ENCODE results near the gene MED13.

Gene MED13, protein sequence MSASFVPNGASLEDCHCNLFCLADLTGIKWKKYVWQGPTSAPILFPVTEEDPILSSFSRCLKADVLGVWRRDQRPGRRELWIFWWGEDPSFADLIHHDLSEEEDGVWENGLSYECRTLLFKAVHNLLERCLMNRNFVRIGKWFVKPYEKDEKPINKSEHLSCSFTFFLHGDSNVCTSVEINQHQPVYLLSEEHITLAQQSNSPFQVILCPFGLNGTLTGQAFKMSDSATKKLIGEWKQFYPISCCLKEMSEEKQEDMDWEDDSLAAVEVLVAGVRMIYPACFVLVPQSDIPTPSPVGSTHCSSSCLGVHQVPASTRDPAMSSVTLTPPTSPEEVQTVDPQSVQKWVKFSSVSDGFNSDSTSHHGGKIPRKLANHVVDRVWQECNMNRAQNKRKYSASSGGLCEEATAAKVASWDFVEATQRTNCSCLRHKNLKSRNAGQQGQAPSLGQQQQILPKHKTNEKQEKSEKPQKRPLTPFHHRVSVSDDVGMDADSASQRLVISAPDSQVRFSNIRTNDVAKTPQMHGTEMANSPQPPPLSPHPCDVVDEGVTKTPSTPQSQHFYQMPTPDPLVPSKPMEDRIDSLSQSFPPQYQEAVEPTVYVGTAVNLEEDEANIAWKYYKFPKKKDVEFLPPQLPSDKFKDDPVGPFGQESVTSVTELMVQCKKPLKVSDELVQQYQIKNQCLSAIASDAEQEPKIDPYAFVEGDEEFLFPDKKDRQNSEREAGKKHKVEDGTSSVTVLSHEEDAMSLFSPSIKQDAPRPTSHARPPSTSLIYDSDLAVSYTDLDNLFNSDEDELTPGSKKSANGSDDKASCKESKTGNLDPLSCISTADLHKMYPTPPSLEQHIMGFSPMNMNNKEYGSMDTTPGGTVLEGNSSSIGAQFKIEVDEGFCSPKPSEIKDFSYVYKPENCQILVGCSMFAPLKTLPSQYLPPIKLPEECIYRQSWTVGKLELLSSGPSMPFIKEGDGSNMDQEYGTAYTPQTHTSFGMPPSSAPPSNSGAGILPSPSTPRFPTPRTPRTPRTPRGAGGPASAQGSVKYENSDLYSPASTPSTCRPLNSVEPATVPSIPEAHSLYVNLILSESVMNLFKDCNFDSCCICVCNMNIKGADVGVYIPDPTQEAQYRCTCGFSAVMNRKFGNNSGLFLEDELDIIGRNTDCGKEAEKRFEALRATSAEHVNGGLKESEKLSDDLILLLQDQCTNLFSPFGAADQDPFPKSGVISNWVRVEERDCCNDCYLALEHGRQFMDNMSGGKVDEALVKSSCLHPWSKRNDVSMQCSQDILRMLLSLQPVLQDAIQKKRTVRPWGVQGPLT (N-terminal part only)

DNA sequence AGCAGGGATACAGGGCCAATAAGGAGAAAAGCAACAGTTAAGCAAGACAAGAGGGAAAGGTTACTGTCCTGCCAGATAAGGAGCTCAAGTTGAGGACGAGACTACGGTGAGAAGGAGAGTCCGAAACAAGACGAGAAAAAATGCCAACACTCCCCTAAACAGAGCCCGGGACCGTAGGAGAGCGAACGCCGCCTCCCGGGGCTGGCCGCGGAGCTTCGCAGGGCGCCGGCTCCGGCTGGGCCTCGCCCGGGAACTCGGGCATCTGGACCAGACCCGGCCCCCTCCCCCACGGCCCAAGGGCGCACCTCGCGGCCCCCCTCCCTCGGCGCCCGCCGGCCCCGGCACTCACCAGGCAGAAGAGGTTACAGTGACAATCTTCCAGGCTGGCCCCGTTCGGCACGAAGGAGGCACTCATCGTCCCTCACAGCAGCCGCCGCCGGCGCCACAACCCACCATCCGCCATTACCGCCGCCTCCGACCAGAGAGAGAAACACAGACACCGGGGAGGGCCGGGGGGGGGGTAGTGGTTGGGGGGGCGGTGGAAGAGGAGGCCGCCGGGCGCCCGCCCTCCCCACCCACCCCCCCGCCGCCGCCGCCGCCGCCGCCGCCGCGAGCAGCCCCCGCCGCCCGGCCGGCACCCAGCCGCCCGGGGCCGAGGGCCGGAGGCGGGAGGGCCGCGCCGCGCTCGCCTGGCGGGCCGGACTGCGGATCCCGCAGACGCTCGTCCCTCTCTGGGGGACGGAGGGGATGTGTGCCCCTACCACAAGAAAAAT lies at the start of gene MED13:
TSS of gene MED13 (minus strand) at position 488 of the 773 bp plus-strand sequence. CDS start at position 415, 73 bp downstream.
- in situ Hi-C loops (cut with MboI; ENCODE audit: low sequenced_read_pairs) = no loop called here

DNA sequence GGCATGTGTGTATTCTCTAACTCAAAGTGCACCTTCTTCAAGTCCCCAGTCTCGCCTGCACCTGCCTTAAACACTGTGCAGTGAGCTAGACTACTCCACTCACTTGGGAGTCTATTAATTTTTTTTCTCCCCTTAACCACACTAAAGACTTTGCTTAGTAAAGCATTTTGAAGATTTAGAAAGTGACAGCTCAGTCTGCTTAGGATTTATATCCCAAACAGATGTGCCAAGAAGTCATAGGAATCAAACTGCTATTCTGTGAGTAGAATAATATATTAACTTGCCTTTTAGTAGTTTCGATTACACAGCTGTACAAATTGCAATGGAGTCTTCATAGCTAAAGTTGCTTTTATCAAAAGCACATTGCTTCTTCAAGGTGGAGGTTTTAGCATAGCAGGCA lies 47.2 kb upstream of the MED13 start:
- in situ Hi-C loops (cut with MboI; ENCODE audit: low sequenced_read_pairs) = no loop called here

DNA sequence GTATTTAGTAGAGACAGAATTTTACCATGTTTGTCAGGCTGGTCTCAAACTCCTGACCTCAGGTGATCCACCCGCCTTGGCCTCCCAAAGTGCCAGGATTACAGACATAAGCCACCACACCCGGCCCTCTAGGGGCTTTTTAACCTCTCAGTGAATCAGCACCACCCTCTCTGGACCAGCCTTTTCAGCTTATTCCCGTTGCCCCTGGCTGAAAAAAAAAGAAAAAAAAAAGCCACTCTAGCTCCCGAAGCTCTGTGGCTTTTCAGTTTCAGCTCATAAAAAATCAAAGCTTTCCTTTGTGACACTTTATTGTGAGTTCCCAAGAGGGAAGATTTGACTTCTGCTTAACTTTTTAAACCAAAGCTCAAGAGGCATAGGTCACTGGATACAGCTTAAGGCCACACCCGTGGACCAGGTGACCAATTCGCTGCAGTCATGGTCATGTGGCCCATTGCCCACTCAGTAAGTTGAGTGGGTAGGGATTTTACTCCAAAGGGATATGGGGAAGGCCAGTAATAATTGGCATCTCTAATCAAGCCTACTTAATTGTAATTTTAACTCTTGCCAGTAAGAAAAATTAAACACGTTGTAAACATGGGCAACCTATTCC lies 46.6 kb upstream of the MED13 start:
- in situ Hi-C loops (cut with MboI; ENCODE audit: low sequenced_read_pairs) = no loop called here

DNA sequence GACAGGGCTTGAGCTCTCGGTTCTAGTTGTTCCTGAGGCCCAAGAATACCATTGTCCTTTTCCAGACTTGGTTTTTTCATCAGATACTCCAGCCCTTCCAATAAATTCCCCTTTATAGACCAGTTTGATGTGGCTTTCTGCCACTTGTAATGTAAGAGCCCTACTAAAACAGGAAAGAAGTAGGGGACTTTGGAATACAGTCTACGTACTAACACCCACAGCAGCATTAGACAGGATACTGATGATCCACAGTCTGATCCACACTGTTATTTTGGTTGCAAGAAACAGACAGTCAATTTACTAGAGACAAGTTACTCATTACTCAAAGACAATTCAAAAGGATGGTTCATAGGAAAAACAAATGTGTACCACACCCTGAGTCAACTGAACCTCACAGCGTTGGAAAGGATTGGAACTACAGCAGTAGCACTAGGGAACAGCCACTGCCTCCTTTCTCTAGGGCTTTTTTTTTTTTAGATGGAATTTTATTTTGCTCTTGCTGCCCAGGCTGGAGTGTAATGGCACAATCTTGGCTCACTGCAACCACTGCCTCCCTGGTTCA lies 45.9 kb upstream of the MED13 start:
- in situ Hi-C loops (cut with MboI; ENCODE audit: low sequenced_read_pairs) = no loop called here

DNA sequence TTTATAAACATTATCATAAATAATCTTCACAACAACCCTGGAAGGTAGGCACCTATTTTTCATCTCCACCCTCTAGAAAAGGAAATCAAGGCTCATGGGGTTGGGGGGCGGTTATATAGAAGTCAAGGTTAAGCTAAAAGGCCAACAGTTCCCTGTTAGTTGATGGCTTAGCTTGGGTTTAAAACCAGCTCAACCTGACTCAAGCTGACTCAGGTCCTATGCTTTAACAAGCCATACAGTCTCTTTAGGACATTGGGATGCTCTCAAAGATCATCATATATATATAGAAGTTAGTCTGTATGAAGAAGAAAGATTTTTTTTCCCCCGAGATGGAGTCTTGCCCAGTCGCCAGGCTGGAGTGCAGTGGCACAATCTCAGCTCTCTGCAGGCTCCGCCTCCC lies 44.8 kb upstream of the MED13 start:
- in situ Hi-C loops (cut with MboI; ENCODE audit: low sequenced_read_pairs) = no loop called here

DNA sequence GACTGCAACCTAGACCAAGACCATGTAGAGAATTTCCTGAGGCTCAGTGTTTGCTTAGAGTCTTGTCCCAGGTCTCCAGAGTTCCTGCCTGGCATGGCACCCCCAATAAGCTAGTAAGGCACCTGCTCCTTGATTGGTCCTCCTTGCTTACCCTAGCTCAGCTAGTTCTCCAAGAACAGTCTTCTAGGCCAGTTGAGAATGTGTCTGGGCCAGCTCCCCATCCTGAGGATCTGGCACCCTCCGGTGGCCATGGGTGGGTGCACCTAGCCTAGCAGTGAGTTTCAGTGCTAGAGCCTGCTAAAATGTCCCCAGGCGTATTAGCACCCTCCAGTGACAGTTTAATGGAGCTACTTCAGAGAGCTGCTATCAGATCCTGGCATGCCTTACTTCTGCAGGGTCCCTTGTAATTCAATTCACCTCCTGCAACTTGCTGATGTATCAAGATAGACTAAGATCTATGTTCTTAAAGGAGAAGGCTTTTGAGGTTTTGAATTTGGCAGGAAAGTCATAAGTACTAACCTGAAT lies 44.4 kb upstream of the MED13 start:
- in situ Hi-C loops (cut with MboI; ENCODE audit: low sequenced_read_pairs) = no loop called here

DNA sequence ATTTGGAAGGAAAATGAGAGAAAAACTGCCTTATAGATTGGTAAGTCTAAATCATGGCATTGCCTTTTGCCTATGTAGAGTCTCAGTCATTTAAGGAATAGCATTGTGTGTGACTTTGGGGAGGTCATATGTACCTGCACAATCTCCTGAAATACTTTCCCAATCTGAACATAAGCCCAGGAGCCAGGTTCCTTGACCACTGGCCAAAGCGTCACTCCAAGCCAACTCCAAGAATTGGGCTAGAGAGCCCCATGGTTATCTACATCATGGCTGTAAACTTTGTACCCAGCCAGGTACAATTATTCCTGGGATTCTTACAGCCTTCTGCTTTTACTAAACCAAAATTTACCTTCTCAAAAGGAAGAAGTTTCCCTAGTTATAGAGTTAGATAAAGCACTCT lies 40.8 kb upstream of the MED13 start:
- in situ Hi-C loops (cut with MboI; ENCODE audit: low sequenced_read_pairs) = no loop called here

DNA sequence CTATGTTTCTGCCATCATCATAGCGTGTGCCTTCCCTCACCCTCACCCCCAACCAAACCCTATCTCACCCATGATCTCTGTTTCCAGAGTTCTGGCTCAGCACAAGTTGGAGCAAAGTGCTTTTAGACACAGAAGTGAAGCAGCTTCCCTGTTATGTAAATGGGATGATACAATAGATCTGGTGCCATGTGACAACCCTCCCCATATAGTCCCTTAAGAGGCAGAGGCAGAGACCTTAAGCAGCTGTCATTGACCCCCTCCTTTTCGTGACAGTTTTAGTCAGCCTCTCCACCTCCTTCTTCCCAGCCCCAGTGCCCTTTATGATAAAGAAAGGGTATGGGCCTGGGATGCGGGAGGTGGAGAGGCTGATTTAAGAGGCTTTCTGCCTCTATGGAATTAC lies 40.3 kb upstream of the MED13 start:
- in situ Hi-C loops (cut with MboI; ENCODE audit: low sequenced_read_pairs) = no loop called here

DNA sequence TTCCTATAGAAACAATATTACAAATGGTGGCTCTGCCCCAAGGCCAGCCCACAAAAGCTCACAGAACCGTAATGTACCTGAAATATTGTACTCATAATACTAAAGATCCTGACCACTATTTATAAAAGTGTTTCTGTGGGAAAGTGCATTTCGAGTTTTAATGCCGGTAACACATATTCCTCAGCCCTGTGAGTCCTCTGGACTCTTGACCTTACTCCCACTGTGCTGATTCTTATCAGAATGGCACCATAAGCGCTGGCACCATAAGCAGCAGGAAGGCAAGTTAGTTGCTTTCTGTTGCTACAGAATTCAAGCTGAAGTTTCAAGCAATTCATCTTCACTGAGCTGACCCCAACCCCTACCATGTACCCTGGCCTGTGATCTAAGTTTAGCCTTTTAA lies 36.4 kb upstream of the MED13 start:
- in situ Hi-C loops (cut with MboI; ENCODE audit: low sequenced_read_pairs) = no loop called here

DNA sequence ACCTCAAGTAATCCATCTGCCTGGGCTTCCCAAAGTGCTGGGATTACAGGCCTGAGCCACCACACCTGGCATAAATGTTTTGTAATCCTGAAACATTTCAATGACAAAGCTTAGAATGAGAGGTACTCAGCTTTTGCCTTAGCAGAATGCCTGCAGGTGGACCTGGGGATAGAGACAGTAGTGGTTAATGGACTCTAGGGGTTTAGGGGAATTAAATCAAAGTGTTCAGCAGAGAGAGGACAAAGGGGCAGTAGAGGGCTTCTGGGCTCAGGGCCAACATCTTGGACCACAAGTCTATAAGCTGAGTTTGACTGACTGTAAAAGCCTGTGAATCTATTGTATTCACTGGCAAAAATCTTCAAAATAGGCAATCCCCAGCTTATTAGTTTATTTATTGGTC lies 36.0 kb upstream of the MED13 start:
- in situ Hi-C loops (cut with MboI; ENCODE audit: low sequenced_read_pairs) = no loop called here

DNA sequence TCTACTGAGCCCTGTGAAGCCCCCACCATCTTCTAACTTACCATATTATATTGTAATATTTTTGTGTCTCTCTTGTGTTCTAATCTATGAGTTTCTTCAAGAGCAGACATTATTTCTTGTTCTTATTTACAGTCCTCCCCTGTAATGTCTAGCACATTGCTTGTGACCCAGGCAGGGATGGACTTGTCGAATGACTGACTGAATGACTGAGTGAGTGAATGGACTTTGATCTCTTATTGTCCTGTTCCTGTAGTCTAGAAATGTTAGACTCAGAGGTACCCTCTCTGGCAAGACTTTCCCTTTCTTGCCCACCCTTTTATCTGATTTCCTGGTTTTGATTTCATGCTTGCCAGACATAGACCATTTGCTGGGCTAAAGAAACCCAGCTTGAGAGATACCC lies 35.0 kb upstream of the MED13 start:
- in situ Hi-C loops (cut with MboI; ENCODE audit: low sequenced_read_pairs) = no loop called here

DNA sequence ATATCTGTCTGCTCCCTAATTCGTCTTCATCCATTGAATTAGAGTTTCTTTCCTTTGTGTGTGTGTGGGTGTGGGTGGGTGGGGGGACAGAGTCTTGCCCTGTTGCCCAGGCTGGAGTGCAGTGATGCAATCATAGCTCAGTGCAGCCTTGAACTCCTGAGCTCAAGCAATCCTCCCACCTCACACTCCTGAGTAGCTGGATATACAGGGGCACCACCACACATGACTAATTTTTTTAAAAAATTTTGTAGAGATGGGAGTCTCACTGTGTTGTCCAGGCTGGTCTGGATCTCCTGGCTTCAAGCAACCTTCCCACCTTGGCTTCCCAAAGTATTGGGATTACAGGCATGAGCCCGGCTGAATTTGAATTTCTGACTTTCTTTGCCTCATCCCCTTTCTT lies 34.5 kb upstream of the MED13 start:
- in situ Hi-C loops (cut with MboI; ENCODE audit: low sequenced_read_pairs) = no loop called here

DNA sequence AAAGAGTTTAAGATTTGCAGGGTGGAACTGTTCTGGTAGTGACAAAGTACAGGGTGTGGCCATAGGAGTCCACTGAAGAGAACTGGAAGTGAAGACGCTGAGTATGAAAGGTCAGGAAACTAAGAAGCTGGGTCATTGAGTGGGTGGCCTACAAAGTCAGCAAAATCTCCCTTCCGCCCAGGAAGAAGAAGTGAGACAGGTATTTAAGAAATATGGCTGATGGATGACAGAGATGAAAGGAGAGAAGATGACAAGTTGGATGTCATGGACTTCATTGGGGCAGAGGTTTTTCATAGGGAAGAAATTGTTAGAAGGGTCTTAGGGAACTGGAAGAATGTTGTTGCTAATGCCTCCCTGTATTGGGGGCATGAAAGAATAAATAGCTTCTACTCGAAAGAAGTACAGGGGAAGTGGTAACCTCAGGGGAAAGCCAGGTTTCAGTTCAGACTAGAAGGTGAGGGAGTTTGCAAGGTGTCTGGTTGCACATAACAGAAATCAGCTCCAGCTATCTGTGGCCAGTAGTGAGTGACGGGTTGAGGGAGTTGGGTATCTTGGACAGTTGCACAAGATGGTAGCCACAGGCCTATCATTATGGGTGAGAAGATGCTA lies 33.6 kb upstream of the MED13 start:
- in situ Hi-C loops (cut with MboI; ENCODE audit: low sequenced_read_pairs) = no loop called here

DNA sequence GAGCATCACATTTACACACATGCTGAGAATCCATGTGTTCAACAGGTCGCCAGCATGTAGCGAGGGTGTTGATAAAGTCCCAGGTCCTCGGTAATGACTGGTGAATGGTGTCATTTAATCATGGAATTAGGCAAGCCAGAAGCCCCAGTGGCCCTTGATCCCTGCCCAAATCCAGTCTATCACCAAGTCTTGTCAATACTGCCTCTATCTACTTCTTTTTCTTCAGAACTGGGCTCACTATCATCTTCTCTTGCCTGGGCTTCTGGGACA lies 31.3 kb upstream of the MED13 start:
- in situ Hi-C loops (cut with MboI; ENCODE audit: low sequenced_read_pairs) = no loop called here

DNA sequence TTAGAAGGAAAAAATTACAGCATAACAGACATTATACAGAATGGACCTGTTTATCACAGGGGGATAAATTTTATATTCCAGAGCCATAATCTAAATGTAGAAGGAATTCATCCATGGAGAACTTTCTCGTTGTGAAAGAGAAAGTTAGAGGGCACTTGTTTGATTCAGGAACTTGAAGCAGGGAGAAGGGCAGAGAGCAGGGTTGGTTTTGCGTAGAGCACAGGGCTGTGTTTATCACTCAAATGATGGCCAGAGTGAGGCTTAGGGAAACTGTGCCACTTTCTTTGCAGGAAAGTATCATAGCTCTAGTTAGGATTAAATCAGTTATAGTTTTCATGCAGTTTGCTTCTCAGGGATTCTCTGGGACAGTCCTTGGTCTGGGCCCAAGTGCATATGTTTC lies 29.1 kb upstream of the MED13 start:
- in situ Hi-C loops (cut with MboI; ENCODE audit: low sequenced_read_pairs) = no loop called here

DNA sequence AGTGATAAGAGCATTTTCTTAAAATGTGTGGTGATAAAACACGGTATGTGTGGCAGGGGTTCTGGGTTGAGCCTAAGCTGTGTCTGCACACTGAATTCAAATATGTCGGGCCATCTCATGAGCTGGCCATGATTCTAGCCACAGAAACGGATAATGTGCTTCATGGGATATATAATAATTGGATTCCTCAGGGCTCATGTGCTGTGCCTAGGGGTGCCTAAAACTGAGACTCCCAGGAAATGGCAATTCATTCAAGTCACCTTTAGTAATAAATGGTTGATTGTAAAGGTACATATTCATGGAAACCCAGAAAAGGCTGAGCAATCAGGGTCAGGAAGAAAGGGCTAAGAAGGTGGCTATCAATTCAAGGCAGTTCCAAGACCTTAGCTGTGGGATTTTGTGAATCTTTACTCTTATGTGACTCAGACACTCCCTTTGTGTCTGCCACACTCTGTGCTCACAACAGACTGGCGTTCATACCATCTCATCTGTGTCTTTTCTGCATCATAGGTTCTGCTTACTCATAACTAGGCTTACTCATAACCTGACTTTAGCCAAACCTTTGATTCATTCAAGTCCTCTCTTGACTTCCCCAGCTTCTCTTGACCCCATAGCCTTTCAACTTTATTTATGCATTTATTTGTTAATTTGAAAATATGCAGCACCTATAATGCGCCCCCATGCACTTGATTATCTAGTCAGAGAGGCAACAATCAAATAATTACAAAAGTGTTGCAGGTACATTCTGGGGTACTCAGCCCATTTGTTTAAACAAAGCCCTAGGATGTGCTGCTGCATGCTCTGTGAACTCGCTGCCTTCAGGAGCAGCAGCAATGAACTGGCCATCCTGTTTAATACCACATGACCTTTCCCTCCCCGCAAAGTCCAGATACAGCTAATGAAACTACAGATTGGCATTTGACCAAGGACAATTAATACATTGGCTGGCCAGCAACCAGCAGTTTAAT lies 28.4 kb upstream of the MED13 start:
- in situ Hi-C loops (cut with MboI; ENCODE audit: low sequenced_read_pairs) = no loop called here

DNA sequence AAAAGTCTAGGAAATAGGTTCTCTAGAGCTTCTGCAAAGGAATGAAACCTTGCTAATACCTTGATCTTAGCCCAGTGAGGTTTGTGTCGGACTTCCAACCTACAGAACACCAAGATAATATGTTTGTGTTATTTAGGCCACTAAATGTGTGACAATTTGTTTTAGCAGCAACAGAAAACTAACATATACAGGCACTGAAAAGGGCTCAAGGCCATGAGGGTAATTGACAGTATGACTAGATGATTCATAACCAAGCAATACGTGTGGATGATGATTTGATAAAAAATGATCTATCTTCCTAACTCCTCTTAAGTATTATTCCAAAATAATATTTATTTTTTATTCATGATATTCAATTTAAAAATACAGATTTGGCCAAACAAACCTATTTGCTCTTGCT lies 27.7 kb upstream of the MED13 start:
- in situ Hi-C loops (cut with MboI; ENCODE audit: low sequenced_read_pairs) = no loop called here

DNA sequence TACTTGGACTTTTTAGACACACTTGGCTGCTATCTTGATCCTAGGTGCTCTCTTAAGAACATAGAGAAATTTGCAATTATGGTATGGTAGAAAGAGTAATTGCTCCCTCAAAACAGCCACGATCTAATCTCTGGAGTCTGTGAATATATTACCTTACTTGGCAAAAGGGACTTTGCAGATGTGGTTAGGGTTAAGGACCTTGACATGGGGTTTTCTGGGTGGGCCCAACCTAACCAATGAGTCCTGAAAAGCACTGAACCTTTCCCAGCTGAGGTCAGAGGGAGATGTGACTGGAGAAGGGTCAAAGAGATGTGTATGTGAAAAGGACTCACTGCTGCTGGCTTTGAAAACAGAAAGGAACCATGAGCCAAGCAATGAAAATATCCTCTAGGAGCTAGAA lies 26.7 kb upstream of the MED13 start:
- in situ Hi-C loops (cut with MboI; ENCODE audit: low sequenced_read_pairs) = no loop called here

Measured in HL-60/S4 treated with retinoic acid at 250 ng/mL for 4 days and 3 days (cell line).